Stimulated activated CD8-positive, alpha-beta memory T cell treated with anti-CD3 and anti-CD28 coated beads, Interleukin-7, amount 100 ng/mL, for 24 hours (primary cell): ENCODE measurements around the gene RIOX2.
A peak's percentile ranks its signal among the peaks of the same experiment; 100 is the strongest.
"Not testable (repeated sequence)": the region's sequence is repeated elsewhere in the genome, so short reads cannot be mapped to it uniquely, and the experiment has no call there.

Experiments used
- DNase-seq: peaks from one replicate; pipeline ENCODE4 v3.0.0-alpha.2; 2020; ENCODE audit warnings: low read depth

RIOX2 gene

DNA sequence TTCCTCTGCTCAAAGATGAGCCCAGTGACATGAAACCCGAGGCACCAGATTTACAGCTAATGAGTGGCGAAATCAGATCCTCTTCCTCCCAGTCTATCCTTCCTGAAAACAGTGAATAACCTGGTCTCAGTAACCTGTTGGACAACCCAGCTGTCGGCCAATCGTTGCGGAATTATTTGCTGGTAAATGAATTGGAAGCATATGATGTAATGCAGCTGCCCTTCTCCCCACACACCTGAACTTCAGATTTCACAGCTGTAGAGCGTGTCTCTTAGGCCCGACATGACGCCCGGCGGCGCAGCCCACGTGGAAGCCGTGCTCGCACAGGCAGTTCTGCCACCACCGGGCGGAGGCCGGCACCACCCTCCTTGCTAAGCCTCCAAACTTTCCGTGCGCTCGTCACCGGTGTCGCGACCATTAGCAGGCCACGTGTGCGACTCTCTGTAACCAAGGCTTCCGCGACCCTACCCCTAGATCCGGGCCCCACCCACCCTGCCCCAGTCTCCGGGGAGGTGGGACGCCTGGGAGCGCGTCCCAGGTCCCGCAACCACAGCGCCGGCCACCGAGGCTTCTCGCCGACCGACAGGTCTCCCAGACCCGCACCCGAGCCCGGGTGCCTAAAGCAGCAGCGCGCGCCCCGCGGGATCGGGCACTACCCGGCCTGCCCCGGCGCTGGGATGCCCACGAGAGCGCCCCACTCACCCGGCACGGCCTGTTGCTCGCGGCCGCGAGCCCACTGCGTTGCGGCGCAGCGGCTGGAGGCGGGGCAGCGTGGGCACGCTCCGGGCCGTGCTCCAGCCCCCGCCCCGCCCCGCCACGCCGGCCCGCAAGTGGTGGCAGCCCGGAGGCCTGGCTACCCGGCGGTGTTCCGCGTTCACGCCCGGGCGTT is at the start of gene RIOX2:
TSS of gene RIOX2 (minus strand) at position 753 of the 889 bp plus-strand sequence. CDS start 4,838 bp downstream, outside the sequence.
- peak; percentile 48 for DNase-seq

- DNase-seq, result no peak
These were observed 48.2 kb upstream of the RIOX2 start for GRCh38 chr3:98020412-98020811.

DNA sequence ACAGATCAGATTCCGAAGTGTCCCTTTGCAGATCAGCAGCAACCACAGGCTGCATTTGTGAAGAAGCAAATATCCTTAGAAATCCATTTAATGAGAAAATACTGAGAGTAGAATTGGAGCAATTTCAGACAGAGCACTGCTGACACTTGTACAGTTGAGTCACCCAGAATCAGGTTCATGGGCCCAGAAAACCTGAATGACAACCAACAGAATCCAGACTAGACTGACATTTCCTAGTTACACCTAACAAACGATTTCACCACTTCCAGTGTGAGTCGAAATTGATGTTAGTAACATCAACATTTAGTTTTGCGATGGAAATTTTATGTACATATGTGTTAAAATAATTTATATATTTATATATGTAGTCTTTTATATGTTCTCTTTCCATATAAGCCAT is 46.1 kb upstream of the RIOX2 start:
- DNase-seq, result no peak

- no peak for DNase-seq
These were observed 42.0 kb upstream of the RIOX2 start for GRCh38 chr3:98014268-98014585.

DNA sequence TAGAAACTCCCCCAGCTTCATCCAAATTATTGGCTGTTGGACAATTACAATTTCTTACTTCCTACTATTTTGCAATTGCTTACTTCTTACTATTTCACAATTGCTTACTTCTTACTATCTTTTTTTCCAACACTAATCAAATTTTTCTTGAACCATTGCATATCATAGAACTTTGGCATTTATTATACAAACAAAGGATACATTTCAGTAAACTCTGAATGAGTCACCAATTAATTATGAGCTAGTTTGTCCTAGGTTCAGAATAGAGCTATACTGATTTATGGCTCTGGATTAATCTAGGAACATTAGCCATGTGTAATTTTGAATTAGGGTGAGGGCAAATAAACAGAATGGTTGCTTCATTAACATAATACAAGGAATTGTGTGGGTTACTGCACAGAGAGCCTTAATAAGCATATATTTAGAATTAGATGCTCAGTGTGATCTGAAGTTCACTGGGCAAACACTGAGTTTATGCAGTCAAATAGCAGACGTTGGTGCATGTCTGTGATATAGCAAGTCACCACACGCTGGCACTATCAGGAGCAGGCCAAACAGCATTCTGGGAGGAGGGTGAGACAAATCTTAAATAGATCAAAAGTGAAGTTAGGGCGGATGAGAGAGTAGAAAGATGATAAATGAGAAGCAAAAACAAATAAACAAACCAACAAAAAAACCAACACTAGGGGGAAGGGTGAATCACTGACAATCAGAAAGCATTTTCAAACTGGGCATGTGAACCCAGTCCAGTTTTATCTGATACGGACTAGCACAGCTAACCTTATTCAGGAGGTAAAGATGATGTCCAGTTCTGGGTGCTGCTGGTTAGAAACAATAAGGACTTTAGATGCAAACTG is 41.4 kb upstream of the RIOX2 start:
- no peak for DNase-seq

GRCh38 chr3:98012979-98013378 is 40.7 kb upstream of the RIOX2 start:
- DNase-seq, result no peak

- DNase-seq, result not testable (repeated sequence)
These were observed 38.7 kb upstream of the RIOX2 start for GRCh38 chr3:98010883-98011449.

DNA sequence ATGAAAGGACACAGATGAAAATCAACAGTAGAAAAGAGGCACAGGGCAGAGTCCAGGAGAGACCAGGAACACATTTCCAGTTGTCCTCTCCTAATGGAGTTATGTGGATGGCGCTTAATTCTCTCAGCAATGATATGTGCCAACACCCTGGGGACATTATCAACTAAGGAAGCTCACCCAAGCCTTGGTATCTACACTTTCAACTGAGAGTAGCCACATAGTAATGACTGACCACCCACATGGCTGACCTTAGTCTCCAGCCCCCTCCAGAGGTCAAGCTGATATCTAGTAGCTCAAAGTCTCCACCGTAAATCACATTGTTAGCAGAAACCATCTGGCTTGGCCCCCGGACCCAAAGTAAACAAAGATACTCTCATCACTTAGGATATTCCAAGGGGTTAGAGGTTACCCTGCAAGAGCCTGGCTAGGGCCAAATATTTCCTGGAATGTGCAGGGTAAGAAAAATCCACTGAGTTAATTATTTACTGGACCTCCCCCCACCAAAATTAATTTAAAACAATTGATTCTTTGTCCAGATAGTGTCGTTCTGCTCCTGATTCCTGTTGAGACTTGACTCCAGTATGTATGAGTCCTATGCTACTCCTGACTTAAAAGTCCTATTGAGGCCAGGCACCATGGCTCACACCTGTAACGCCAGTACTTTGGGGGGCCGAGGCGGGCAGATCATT is 38.1 kb upstream of the RIOX2 start:
- DNase-seq, result no peak

- no peak for DNase-seq
These were observed 36.6 kb upstream of the RIOX2 start for GRCh38 chr3:98008855-98009254.

DNA sequence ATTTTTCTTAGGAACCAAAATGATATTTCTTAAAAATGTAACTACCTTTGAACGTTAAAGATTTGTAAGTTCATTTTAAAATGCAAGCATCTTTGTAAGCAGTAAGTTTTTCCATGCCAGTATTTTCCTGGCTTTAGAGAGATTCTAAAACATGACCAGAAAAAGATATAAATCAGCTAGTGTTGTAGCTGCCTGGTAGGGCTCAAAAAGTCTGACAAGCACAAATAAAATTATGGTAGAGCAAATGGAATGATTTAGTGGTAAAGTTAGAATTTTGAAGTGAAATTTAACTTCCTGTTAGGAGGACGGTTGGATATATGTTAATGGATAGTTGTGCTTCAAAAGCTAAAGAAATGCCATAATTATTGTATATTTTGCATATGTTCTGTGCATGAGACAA is 33.2 kb upstream of the RIOX2 start:
- no peak for DNase-seq

- no peak for DNase-seq
These were observed 32.5 kb upstream of the RIOX2 start for GRCh38 chr3:98004721-98005120.

GRCh38 chr3:98003306-98003969 is 31.2 kb upstream of the RIOX2 start:
- no peak for DNase-seq

- no peak for DNase-seq
These were observed 30.5 kb upstream of the RIOX2 start for GRCh38 chr3:98002717-98003116.

GRCh38 chr3:97999994-98000393 is 27.8 kb upstream of the RIOX2 start:
- DNase-seq, result no peak

GRCh38 chr3:97999103-97999502 is 26.9 kb upstream of the RIOX2 start:
- no peak for DNase-seq

DNA sequence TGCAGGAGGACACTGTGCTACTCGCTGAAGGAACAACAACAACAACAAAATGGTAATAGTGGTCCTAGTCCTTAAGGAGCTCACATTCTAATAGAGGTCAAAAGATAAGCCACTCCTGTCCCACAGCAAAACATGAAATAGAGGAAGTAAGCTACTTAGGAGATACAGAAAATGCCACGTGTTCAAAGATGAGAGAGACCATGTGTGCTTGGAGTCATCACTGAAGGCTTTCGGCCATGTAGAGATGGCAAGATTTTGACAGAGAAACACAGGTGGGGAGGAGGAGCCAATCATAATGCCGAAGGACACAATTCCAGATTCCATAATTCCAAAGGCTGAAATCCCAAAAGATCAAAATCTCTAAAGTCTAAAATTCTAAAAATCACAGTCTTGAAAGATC is 24.8 kb upstream of the RIOX2 start:
- no peak for DNase-seq

DNA sequence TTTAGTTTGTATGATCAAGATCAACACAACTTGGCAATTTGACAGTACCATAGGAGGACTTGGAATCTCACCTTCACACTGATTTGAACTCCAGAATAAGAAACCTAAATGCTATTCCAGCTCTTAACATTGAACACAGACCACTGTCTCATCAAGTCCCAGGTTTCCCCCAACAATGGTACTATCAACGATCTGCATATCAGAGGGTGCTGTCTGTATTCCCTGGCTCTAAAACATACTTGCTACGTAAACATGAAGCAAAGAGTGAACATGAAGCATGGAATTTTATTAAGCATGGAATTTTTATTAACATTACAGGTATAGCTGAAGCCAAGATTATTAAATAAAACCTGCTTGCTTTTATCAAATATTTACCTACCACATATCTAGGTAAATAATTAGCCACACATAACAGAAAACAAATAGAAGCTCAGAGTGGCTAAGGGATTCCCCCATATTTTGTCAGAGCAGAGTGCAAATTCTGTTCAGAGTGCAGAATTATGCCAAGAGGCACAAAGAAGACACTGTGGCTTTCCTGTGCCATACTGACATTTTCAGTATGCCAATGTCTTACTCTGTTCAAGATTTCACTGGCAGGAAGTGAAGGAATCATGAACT is 22.2 kb upstream of the RIOX2 start:
- no peak for DNase-seq

GRCh38 chr3:97993526-97993925 is 21.3 kb upstream of the RIOX2 start:
- DNase-seq, result no peak

DNA sequence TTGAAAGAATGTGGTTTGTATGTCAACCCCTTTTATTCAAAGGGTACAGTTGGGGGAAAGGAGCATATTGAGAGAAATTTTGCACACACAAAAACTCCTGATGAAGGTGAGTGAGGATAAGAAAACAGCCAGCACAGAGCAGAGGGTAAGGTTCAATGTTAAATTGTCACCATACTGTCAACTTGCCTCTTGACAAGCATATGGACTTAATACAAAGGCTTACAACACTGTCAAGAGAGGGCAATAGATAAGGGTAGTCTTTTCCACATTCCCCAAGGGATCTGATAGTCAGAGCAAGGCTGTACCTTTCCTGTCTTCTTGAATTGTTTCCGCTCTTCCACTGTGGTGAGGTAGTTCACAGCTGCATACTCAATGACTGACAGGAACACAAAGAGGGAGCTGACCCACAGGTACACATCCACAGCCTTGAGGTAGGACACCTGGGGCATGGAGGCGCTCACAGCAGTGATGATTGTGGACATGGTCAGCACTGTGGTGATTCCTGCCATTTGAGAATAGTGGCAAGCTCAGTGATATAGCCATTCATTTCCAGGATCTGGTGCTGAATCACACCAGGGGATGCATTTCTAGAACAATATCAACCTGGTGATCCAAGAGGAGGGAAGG is 20.4 kb upstream of the RIOX2 start:
- no peak for DNase-seq

DNA sequence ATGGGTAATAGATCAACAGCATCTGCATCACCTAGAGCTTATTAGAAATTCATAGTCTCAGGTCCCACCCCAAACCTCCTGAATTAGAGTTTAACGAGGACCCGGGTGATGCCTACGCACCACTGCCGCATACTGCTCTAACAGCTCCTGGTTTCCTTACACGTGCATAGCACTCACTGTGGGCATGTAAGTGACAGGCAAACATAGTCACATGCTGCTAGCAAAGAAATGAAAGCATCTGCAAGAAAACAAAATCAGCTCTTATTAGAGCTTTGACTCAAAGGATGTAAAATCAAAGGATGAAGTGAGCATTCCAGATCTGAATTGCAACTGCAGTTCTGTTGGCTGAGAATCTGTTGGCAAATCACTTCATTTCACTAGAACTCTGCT is 19.1 kb upstream of the RIOX2 start:
- DNase-seq, result no peak
